ENCODE data around the gene LAMA3. TPM values are rescaled to one million over a fixed set of nuclear protein-coding genes. Genes with fewer than 3 reads are reported as not detected.

Gene LAMA3
- polyA plus RNA-seq, 1 donor from 2014 or later = not detected

DNA sequence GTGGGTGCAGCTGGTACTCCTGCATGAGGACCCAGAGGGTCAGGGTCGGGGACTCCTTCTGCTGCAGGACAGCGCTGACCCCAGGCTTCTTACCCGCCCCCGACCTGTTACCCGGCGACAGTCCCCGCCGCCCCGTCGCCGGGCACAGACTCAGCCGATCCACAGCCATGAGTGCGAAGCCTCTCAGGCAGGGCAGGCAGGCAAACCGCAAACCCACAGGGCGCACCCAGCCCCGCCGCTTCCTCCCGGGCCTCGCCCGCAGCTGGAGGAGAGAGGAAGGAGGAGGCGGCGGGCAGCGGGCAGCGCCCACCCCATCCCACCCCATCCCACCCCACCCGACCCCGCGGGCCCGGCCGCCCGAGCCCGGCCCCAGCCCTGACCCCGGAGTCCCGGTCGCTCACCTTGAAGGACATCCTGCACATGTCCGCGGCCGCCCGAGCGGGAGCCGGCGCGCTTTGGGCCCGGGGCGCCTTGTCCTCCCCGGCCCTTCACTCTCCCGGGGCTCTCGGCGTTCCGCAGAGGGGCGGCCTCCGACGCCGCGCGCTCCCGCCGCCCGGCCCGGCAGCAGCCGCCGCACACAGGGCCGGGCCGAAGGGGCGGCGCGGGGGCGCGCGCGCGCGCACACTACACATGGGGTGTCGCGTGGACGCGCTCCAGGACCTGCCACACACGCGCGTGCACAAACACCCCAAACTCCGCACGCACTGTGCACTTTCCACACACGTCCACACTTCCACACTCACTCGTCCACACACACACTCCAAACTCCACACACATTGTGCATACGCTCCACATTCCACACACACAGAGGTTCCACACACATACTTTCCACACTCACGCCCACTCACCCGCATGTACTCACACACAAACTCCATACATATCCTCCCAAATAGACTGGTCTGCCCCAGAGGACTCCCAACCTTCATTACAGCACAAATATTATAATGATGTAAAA, 26.7 kb upstream of the LAMA3 start, which contains the start of gene ANKRD29:
Gene ANKRD29, minus strand, starts transcription at position 603 of the 955 bp plus-strand sequence. Its CDS starts 181 bp downstream, at position 422.
- no peak within 1 kb of the TSS for H3K27ac Mint-ChIP-seq
- H3K4me1 Mint-ChIP-seq = peaks cover 5 to 8% (median 8%) of the 10 kb centered on the region in 3 donors
- no peaks in the 10 kb centered on the region for H3K9me3 Mint-ChIP-seq
- H3K36me3 Mint-ChIP-seq = no peaks in the 10 kb centered on the region
- H3K27me3 Mint-ChIP-seq = peaks cover 50% of the 10 kb centered on the region
- peak within 1 kb of the TSS; percentile 7 to 88 (median 82) for H3K4me3 Mint-ChIP-seq

GRCh38 chr18:23664674-23665073, 24.6 kb upstream of the LAMA3 start:
- Mint-ChIP-seq H3K36me3 (no peaks in the 10 kb centered on the region), H3K27ac (no peak overlapping the region), H3K4me1 (peaks cover 5 to 8% (median 8%) of the 10 kb centered on the region in 3 donors), H3K27me3 (peaks cover 47% of the 10 kb centered on the region), H3K9me3 (no peaks in the 10 kb centered on the region), H3K4me3 (no peak overlapping the region)

DNA sequence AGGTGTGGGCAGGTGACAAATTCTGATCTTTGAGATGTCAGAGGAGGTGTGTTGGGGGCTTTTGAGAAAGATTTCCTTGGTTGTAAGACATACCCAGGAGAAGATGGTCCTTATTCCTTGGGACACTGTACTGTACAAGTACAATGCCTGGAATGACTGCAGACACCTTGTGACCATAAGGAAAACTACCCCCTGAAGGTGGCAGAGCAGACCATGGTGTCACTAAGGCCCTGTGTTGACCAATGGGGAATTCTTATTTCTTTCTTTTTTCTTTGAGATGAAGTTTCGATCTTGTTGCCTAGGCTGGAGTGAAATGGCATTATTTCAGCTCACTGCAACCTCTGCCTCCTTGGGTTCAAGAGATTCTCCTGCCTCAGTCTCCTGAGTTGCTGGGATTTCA, 22.1 kb upstream of the LAMA3 start:
- peaks cover 25% of the 10 kb centered on the region for H3K27me3 Mint-ChIP-seq
- H3K9me3 Mint-ChIP-seq = no peaks in the 10 kb centered on the region
- H3K4me3 Mint-ChIP-seq = no peak overlapping the region
- H3K27ac Mint-ChIP-seq = no peak overlapping the region
- peaks cover under 1 to 5% (median 4%) of the 10 kb centered on the region in 3 donors for H3K4me1 Mint-ChIP-seq
- no peaks in the 10 kb centered on the region for H3K36me3 Mint-ChIP-seq

- H3K9me3 Mint-ChIP-seq = no peaks in the 10 kb centered on the region
- H3K4me3 Mint-ChIP-seq = no peak overlapping the region
- H3K4me1 Mint-ChIP-seq = peaks cover 0 to 1% (median 0%) of the 10 kb centered on the region in 3 donors
- no peaks in the 10 kb centered on the region for H3K36me3 Mint-ChIP-seq
- H3K27ac Mint-ChIP-seq = no peak overlapping the region
- H3K27me3 Mint-ChIP-seq = peaks cover 15% of the 10 kb centered on the region
These were observed 20.5 kb upstream of the LAMA3 start for GRCh38 chr18:23668731-23669130.

- H3K27ac Mint-ChIP-seq = no peak overlapping the region
- H3K4me3 Mint-ChIP-seq = no peak overlapping the region
- no peaks in the 10 kb centered on the region for H3K36me3 Mint-ChIP-seq
- peaks cover 15% of the 10 kb centered on the region for H3K27me3 Mint-ChIP-seq
- H3K9me3 Mint-ChIP-seq = no peaks in the 10 kb centered on the region
- peaks cover 0 to 1% (median 0%) of the 10 kb centered on the region in 3 donors for H3K4me1 Mint-ChIP-seq
These were observed 20.0 kb upstream of the LAMA3 start for GRCh38 chr18:23669202-23669766.

DNA sequence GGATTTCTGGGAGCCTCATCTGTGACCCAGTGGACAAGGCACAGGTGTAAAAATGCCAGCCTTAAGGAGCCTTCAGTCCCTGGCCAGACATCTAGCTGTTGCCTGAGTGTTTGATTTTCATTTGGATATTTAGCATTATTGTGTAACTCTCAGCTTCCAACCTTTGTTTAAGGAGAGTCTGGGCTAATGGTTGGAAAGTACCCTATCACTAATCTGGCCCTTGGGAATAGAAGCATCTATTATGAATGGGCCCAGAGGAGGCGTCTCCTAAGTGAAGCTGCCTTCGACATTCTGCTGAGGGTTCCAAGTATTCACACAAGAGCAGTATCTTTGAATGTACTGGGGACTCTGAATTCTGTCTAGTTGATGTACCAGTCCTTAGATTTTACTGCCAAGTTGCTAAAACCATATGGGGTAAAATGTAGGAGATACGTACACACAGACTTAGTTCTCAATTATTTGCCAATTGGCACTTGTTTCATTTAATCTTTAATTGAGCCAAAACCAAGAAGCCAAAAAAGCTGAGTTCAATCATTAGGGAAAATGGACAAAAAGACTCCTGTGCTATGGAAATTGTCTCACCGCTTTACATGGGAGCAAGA, 19.3 kb upstream of the LAMA3 start:
- H3K36me3 Mint-ChIP-seq = no peaks in the 10 kb centered on the region
- H3K4me3 Mint-ChIP-seq = no peak overlapping the region
- H3K27me3 Mint-ChIP-seq = peaks cover 9% of the 10 kb centered on the region
- no peaks in the 10 kb centered on the region for H3K9me3 Mint-ChIP-seq
- H3K27ac Mint-ChIP-seq = no peak overlapping the region
- H3K4me1 Mint-ChIP-seq = peaks cover 0 to 1% (median 0%) of the 10 kb centered on the region in 3 donors

GRCh38 chr18:23671564-23671963, 17.7 kb upstream of the LAMA3 start:
- no peak overlapping the region for H3K27ac Mint-ChIP-seq

DNA sequence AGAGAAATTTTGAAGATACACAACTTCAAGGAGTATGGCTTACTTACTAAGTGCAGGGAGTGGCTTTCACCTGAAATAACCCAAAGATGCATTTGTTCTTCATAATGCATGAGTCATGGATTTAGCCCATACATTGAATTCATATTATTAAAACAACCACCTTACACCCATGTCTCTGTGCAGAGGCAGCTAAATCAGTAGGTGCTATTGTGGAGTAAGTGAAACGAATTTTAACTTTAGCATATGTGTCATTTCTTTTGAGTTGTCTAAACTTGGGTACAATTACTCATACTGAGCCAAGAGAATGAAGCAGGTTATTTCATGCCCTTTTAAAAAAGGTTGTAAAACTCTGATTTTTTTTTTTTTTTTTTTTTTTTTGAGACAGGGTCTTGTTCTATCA, 15.5 kb upstream of the LAMA3 start:
- H3K4me1 Mint-ChIP-seq = no peaks in the 10 kb centered on the region
- no peak overlapping the region for H3K27ac Mint-ChIP-seq
- H3K4me3 Mint-ChIP-seq = no peak overlapping the region
- peaks cover 2% of the 10 kb centered on the region for H3K36me3 Mint-ChIP-seq
- no peaks in the 10 kb centered on the region for H3K9me3 Mint-ChIP-seq
- H3K27me3 Mint-ChIP-seq = peaks cover 13% of the 10 kb centered on the region

More at GRCh38 chr18:23671564-23671963, 17.7 kb upstream of the LAMA3 start:
- Mint-ChIP-seq H3K36me3 (no peaks in the 10 kb centered on the region), H3K27me3 (peaks cover 9% of the 10 kb centered on the region), H3K9me3 (no peaks in the 10 kb centered on the region), H3K4me1 (no peaks in the 10 kb centered on the region), H3K4me3 (no peak overlapping the region)

- Mint-ChIP-seq H3K4me1 (peaks cover 0 to 1% (median 0%) of the 10 kb centered on the region in 3 donors), H3K27me3 (peaks cover 7% of the 10 kb centered on the region), H3K36me3 (peaks cover 4% of the 10 kb centered on the region), H3K27ac (no peak overlapping the region), H3K4me3 (no peak overlapping the region), H3K9me3 (peaks cover 0 to 5% (median 2%) of the 10 kb centered on the region in 3 donors)
These were observed 14.0 kb upstream of the LAMA3 start for GRCh38 chr18:23675236-23675635.

GRCh38 chr18:23675896-23676295, 13.4 kb upstream of the LAMA3 start:
- H3K4me3 Mint-ChIP-seq = no peak overlapping the region
- peaks cover 0 to 5% (median 2%) of the 10 kb centered on the region in 3 donors for H3K9me3 Mint-ChIP-seq
- H3K36me3 Mint-ChIP-seq = peaks cover 4% of the 10 kb centered on the region
- H3K27me3 Mint-ChIP-seq = peaks cover 7% of the 10 kb centered on the region
- peaks cover 0 to 1% (median 0%) of the 10 kb centered on the region in 3 donors for H3K4me1 Mint-ChIP-seq
- H3K27ac Mint-ChIP-seq = no peak overlapping the region

- Mint-ChIP-seq H3K9me3 (peaks cover 0 to 5% (median 4%) of the 10 kb centered on the region in 3 donors), H3K4me3 (no peak overlapping the region), H3K36me3 (peaks cover 5% of the 10 kb centered on the region), H3K4me1 (peaks cover 0 to 2% (median 1%) of the 10 kb centered on the region in 3 donors), H3K27ac (no peak overlapping the region), H3K27me3 (peaks cover 25% of the 10 kb centered on the region)
These were observed 7.2 kb upstream of the LAMA3 start for GRCh38 chr18:23682045-23682444.

DNA sequence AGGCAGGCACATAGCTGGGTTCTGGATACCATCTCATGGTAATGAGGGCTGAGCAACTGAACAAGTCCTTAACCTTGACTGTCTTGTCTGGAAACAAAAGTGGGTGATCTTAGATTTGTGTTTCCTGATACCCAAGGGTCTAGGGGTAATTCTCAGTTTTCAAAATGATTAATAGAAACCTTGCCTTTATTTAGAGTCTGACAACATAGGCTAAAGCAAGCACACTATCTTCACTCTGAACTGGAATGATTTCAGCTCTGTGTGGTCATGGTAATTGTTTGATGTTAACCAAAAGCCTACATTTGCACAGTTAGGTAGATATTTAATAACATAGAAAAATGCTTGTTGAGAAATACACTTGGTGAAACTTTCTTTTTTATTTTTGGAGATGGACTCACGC, 6.8 kb upstream of the LAMA3 start:
- peaks cover 26% of the 10 kb centered on the region for H3K27me3 Mint-ChIP-seq
- peaks cover 0 to 5% (median 4%) of the 10 kb centered on the region in 3 donors for H3K9me3 Mint-ChIP-seq
- no peak overlapping the region for H3K4me3 Mint-ChIP-seq
- H3K36me3 Mint-ChIP-seq = peaks cover 5% of the 10 kb centered on the region
- no peak overlapping the region for H3K27ac Mint-ChIP-seq
- peaks cover 0 to 2% (median 1%) of the 10 kb centered on the region in 3 donors for H3K4me1 Mint-ChIP-seq

GRCh38 chr18:23683155-23683554, 6.1 kb upstream of the LAMA3 start:
- peaks cover 0 to 2% (median 1%) of the 10 kb centered on the region in 3 donors for H3K4me1 Mint-ChIP-seq
- no peak overlapping the region for H3K27ac Mint-ChIP-seq
- H3K9me3 Mint-ChIP-seq = peaks cover 0 to 5% (median 4%) of the 10 kb centered on the region in 3 donors
- peaks cover 31% of the 10 kb centered on the region for H3K27me3 Mint-ChIP-seq
- peaks cover 5% of the 10 kb centered on the region for H3K36me3 Mint-ChIP-seq
- no peak overlapping the region for H3K4me3 Mint-ChIP-seq

- Mint-ChIP-seq H3K9me3 (peaks cover 0 to 5% (median 4%) of the 10 kb centered on the region in 3 donors), H3K4me1 (peaks cover 0 to 2% (median 1%) of the 10 kb centered on the region in 3 donors), H3K27ac (no peak overlapping the region), H3K27me3 (peaks cover 33% of the 10 kb centered on the region), H3K4me3 (no peak overlapping the region), H3K36me3 (peaks cover 3% of the 10 kb centered on the region)
These were observed 5.6 kb upstream of the LAMA3 start for GRCh38 chr18:23683671-23684070.
